WTC11 (cell line): Measurements from ENCODE around the gene CENPU. TPM values are rescaled to one million over a fixed set of nuclear protein-coding genes. Genes with fewer than 3 reads are reported as not detected.

ENCODE experiments used
- ATAC-seq: fragments of 200-7000 bp; cut with Tn5 transposase; 2 replicates; pipeline ENCODE4 v1.10.0; 2021; ENCODE audit warnings: mild to moderate bottlenecking, moderate library complexity
- CTCF ChIA-PET: fragments of 300-600 bp; sonication (Branson Sonifier 250); formaldehyde crosslinking; loops from one replicate; lab custom pipeline; 2021; ENCODE audit warnings: antibody characterized with exemption; lab: Charles Lee
- POLR2A ChIA-PET: fragments of 350-600 bp; sonication (Branson Sonifier 250); formaldehyde crosslinking; loops from one replicate; lab custom pipeline; 2021; ENCODE audit warnings: antibody characterized with exemption; lab: Charles Lee
- DNase-seq: peaks from one replicate; pipeline ENCODE4 v3.0.0; 2021; ENCODE audit warnings: low spot score
- H3K27ac Mint-ChIP-seq: 2 replicates; pipeline ENCODE4 v1.8.0; 2021; ENCODE audit warnings: mixed read lengths
- H3K27me3 Mint-ChIP-seq: 2 replicates; pipeline ENCODE4 v1.8.0; 2021; ENCODE audit warnings: low read depth, mild to moderate bottlenecking, moderate library complexity, mixed read lengths
- H3K36me3 Mint-ChIP-seq: 2 replicates; pipeline ENCODE4 v1.8.0; 2021; ENCODE audit warnings: mixed read lengths
- H3K4me1 Mint-ChIP-seq: 2 replicates; pipeline ENCODE4 v1.8.0; 2022; ENCODE audit warnings: mixed read lengths
- H3K4me3 Mint-ChIP-seq: 2 replicates; pipeline ENCODE4 v1.8.0; 2021; ENCODE audit warnings: mild to moderate bottlenecking, moderate library complexity, mixed read lengths
- H3K9me3 Mint-ChIP-seq: 2 replicates; pipeline ENCODE4 v1.8.0; 2021; ENCODE audit warnings: mixed read lengths
- ATF1 ChIP-seq: sonication (generic); formaldehyde crosslinking; IDR thresholded peaks from 2 replicates; pipeline ENCODE4 v1.8.1; 2023; ENCODE audit warnings: mild to moderate bottlenecking, moderate library complexity, missing genetic modification reagents
- ELF4 ChIP-seq: sonication (generic); formaldehyde crosslinking; IDR thresholded peaks from 2 replicates; pipeline ENCODE4 v1.8.1; 2022; ENCODE audit warnings: low read depth, mild to moderate bottlenecking, moderate library complexity, missing genetic modification reagents
- ETV6 ChIP-seq: sonication (generic); formaldehyde crosslinking; IDR thresholded peaks from 2 replicates; pipeline ENCODE4 v1.8.1; 2022; ENCODE audit warnings: mild to moderate bottlenecking, missing genetic modification reagents
- GABPB1 ChIP-seq: sonication (generic); formaldehyde crosslinking; IDR thresholded peaks from 2 replicates; pipeline ENCODE4 v1.8.1; 2023; ENCODE audit warnings: mild to moderate bottlenecking, missing genetic modification reagents
- IRF2 ChIP-seq: sonication (generic); formaldehyde crosslinking; IDR thresholded peaks from 2 replicates; pipeline ENCODE4 v1.8.0; 2022; ENCODE audit warnings: low read depth, missing genetic modification reagents, borderline replicate concordance
- JUN ChIP-seq: sonication (generic); formaldehyde crosslinking; IDR thresholded peaks from 2 replicates; pipeline ENCODE4 v1.8.0; 2023; ENCODE audit warnings: mild to moderate bottlenecking, missing genetic modification reagents
- MXD4 ChIP-seq: fragments of 250-450 bp; sonication (Bioruptor Pico); IDR thresholded peaks from 2 replicates; pipeline ENCODE4 v1.8.0; 2021; ENCODE audit warnings: mild to moderate bottlenecking, moderate library complexity, borderline replicate concordance
- MYBL2 ChIP-seq: sonication (generic); formaldehyde crosslinking; IDR thresholded peaks from 2 replicates; pipeline ENCODE4 v1.8.1; 2023; ENCODE audit warnings: mild to moderate bottlenecking, moderate library complexity, missing genetic modification reagents
- NR1H2 ChIP-seq: sonication (generic); formaldehyde crosslinking; IDR thresholded peaks from 2 replicates; pipeline ENCODE4 v1.9.0; 2021; ENCODE audit warnings: mild to moderate bottlenecking, moderate library complexity, missing genetic modification reagents
- NR2C2 ChIP-seq: sonication (generic); formaldehyde crosslinking; IDR thresholded peaks from 2 replicates; pipeline ENCODE4 v1.8.0; 2022; ENCODE audit warnings: mild to moderate bottlenecking, missing genetic modification reagents
- OVOL2 ChIP-seq: fragments of 250-450 bp; sonication (Bioruptor Pico); IDR thresholded peaks from 2 replicates; pipeline ENCODE4 v1.9.0; 2021; ENCODE audit warnings: mild to moderate bottlenecking, borderline replicate concordance
- SMAD3 ChIP-seq: sonication (generic); formaldehyde crosslinking; IDR thresholded peaks from 2 replicates; pipeline ENCODE4 v1.8.0; 2022; ENCODE audit warnings: missing genetic modification reagents, mild to moderate bottlenecking, borderline replicate concordance
- SP1 ChIP-seq: sonication (generic); formaldehyde crosslinking; conservative IDR thresholded peaks from 2 replicates; pipeline ENCODE4 v1.8.1; 2022; ENCODE audit warnings: missing genetic modification reagents
- TEAD1 ChIP-seq: sonication (generic); formaldehyde crosslinking; IDR thresholded peaks from 2 replicates; pipeline ENCODE4 v1.8.0; 2022; ENCODE audit warnings: mild to moderate bottlenecking, missing genetic modification reagents
- TEAD4 ChIP-seq: sonication (generic); formaldehyde crosslinking; IDR thresholded peaks from 2 replicates; pipeline ENCODE4 v1.8.0; 2022; ENCODE audit warnings: mild to moderate bottlenecking, missing genetic modification reagents
- TP53 ChIP-seq: sonication (generic); formaldehyde crosslinking; IDR thresholded peaks from 2 replicates; pipeline ENCODE4 v1.8.1; 2023; ENCODE audit warnings: mild to moderate bottlenecking, missing genetic modification reagents
- ZNF121 ChIP-seq: sonication (generic); formaldehyde crosslinking; IDR thresholded peaks from 2 replicates; pipeline ENCODE4 v1.8.0; 2023; ENCODE audit warnings: missing genetic modification reagents
- ZNF138 ChIP-seq: sonication (generic); formaldehyde crosslinking; conservative IDR thresholded peaks from 2 replicates; pipeline ENCODE4 v1.8.1; 2022; ENCODE audit warnings: mild to moderate bottlenecking, moderate library complexity, missing genetic modification reagents
- ZNF416 ChIP-seq: fragments of 250-450 bp; sonication (Bioruptor Pico); IDR thresholded peaks from 2 replicates; pipeline ENCODE4 v1.9.0; 2021; ENCODE audit warnings: mild to moderate bottlenecking, inconsistent platforms
- total RNA-seq: library from RNA; stranded (reverse); gene quantifications from 3 replicates; pipeline ENCODE4 v1.2.3, GENCODE V29; 2021
- TF ChIP-seq, protein P1 (sequence below): sonication (generic); formaldehyde crosslinking; IDR thresholded peaks from 2 replicates; pipeline ENCODE4 v1.8.1; 2023; ENCODE audit warnings: mild to moderate bottlenecking, moderate library complexity, missing genetic modification reagents
- TF ChIP-seq, protein P2 (sequence below): fragments of 250-450 bp; sonication (Bioruptor Pico); IDR thresholded peaks from 2 replicates; pipeline ENCODE4 v1.9.0; 2021; ENCODE audit warnings: mild to moderate bottlenecking, borderline replicate concordance
- TF ChIP-seq, protein P3 (sequence below): fragments of 250-450 bp; sonication (Bioruptor Pico); conservative IDR thresholded peaks from 2 replicates; pipeline ENCODE4 v1.9.0; 2021; ENCODE audit warnings: mild to moderate bottlenecking
- TF ChIP-seq, protein P4 (sequence below): fragments of 250-450 bp; sonication (Bioruptor Pico); IDR thresholded peaks from 2 replicates; pipeline ENCODE4 v2.1.2; 2022; ENCODE audit warnings: mild to moderate bottlenecking, moderate library complexity
- TF ChIP-seq, protein P5 (sequence below): sonication (generic); formaldehyde crosslinking; IDR thresholded peaks from 2 replicates; pipeline ENCODE4 v1.8.1; 2022; ENCODE audit warnings: mild to moderate bottlenecking, missing genetic modification reagents, moderate library complexity, borderline replicate concordance

Gene CENPU
- total RNA-seq, 1 experiment from 2014 or later = 60.5 TPM

DNA sequence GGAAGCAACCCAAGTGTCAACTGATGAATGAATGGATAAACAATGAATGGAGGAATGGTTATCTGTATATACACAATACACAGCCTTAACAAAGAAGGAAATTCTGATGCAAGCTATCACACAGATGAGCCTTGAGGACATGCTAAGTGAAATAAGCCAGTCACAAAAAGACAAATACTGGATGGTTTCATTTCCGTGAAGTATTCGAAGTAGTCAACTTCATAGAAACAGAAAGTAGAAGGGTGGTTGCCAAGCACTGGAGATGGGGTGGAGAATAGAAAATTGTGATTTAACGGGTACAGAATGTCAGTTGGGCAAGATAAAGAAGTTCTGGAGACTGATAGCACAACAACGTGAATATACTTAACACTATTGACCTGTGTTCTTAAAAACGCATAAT lies 28.2 kb downstream of the CENPU start:
- ChIA-PET POLR2A (no interaction called here), CTCF (no interaction called here)
- ATAC-seq = no peak

DNA sequence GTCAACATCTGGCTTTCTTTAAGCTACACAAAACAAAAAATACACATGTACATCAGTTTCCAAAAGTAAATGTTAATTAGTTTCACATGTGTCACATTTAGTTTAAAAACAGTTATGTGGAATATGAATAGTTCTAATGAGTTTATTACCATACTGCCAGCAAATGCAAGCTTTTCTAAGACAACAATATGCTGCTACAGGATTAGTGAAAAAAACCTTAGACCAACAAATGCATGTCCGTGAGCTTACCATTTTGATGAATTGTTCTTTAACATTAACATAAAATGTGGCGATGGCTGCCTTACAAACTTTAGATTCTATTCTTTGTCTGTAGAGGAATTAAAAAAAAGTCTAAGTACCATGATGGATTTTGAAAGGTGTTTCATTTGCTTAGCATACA lies 31.8 kb downstream of the CENPU start:
- ATAC-seq (no peak), DNase-seq (no peak)
- no peaks in the 10 kb centered on the region for H3K27me3 Mint-ChIP-seq
- CTCF ChIA-PET = no interaction called here
- POLR2A ChIA-PET = no interaction called here
- no peak overlapping the region for H3K27ac Mint-ChIP-seq
- no peaks in the 10 kb centered on the region for H3K9me3 Mint-ChIP-seq
- H3K36me3 Mint-ChIP-seq = peaks cover 65% of the 10 kb centered on the region
- H3K4me3 Mint-ChIP-seq = no peak overlapping the region
- peaks cover 5% of the 10 kb centered on the region for H3K4me1 Mint-ChIP-seq
- no peak for TF ChIP-seq ELF4
- no peak for TF ChIP-seq OVOL2 (CRISPR knock-in tag)
- no peak for TF ChIP-seq ZNF416
- TF ChIP-seq, protein P1, sequence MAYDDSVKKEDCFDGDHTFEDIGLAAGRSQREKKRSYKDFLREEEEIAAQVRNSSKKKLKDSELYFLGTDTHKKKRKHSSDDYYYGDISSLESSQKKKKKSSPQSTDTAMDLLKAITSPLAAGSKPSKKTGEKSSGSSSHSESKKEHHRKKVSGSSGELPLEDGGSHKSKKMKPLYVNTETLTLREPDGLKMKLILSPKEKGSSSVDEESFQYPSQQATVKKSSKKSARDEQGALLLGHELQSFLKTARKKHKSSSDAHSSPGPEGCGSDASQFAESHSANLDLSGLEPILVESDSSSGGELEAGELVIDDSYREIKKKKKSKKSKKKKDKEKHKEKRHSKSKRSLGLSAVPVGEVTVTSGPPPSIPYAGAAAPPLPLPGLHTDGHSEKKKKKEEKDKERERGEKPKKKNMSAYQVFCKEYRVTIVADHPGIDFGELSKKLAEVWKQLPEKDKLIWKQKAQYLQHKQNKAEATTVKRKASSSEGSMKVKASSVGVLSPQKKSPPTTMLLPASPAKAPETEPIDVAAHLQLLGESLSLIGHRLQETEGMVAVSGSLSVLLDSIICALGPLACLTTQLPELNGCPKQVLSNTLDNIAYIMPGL = no peak
- TF ChIP-seq ZNF121 = no peak
- TF ChIP-seq ATF1 (CRISPR knock-in tag) = no peak
- no peak for TF ChIP-seq ZNF138
- TF ChIP-seq SMAD3 (CRISPR knock-in tag) = no peak
- TF ChIP-seq SP1 = no peak
- no peak for TF ChIP-seq TEAD1 (CRISPR knock-in tag)
- TF ChIP-seq NR1H2 (CRISPR knock-in tag) = no peak
- TF ChIP-seq, protein P2, sequence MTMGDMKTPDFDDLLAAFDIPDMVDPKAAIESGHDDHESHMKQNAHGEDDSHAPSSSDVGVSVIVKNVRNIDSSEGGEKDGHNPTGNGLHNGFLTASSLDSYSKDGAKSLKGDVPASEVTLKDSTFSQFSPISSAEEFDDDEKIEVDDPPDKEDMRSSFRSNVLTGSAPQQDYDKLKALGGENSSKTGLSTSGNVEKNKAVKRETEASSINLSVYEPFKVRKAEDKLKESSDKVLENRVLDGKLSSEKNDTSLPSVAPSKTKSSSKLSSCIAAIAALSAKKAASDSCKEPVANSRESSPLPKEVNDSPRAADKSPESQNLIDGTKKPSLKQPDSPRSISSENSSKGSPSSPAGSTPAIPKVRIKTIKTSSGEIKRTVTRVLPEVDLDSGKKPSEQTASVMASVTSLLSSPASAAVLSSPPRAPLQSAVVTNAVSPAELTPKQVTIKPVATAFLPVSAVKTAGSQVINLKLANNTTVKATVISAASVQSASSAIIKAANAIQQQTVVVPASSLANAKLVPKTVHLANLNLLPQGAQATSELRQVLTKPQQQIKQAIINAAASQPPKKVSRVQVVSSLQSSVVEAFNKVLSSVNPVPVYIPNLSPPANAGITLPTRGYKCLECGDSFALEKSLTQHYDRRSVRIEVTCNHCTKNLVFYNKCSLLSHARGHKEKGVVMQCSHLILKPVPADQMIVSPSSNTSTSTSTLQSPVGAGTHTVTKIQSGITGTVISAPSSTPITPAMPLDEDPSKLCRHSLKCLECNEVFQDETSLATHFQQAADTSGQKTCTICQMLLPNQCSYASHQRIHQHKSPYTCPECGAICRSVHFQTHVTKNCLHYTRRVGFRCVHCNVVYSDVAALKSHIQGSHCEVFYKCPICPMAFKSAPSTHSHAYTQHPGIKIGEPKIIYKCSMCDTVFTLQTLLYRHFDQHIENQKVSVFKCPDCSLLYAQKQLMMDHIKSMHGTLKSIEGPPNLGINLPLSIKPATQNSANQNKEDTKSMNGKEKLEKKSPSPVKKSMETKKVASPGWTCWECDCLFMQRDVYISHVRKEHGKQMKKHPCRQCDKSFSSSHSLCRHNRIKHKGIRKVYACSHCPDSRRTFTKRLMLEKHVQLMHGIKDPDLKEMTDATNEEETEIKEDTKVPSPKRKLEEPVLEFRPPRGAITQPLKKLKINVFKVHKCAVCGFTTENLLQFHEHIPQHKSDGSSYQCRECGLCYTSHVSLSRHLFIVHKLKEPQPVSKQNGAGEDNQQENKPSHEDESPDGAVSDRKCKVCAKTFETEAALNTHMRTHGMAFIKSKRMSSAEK (CRISPR knock-in tag) = no peak
- TF ChIP-seq, protein P3, sequence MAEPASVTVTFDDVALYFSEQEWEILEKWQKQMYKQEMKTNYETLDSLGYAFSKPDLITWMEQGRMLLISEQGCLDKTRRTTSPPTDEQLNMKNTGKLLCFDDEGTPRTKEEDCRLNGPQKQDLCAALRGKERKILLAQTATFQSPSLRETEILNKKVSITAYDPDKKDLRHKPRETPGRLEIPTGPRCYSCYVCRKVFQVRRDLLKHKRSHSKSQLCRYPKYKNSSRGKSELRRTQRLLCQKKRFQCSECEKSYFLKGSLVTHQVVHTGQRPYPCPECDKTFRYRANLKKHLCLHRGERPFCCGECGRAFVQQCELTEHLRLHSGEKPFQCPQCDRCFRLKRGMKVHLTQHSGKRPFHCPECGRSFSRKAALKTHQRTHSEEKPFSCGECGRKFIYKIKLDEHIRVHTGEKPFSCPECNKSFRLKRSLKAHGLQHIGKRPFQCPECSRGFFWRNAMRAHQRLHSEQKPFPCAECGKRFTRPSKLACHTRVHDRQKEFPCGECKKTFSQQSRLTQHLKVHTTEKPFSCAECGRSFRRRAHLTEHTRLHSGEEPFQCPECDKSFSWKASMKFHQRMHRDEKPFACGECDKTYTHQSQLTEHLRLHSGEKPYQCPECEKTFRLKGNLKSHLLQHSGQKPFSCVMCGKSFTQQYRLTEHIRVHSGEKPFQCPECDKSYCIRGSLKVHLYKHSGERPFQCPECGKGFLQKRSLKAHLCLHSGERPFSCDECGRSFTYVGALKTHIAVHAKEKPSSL (CRISPR knock-in tag) = no peak
- TF ChIP-seq ETV6 = no peak
- TF ChIP-seq TP53 (CRISPR knock-in tag) = no peak
- TF ChIP-seq JUN (CRISPR knock-in tag) = no peak
- no peak for TF ChIP-seq MYBL2

More for the DNA sequence above, 28.2 kb downstream of the CENPU start:
- TF ChIP-seq MXD4 (no peak), SP1 (no peak), ATF1 (CRISPR knock-in tag) (no peak), TEAD4 (CRISPR knock-in tag) (no peak), GABPB1 (CRISPR knock-in tag) (no peak), IRF2 (CRISPR knock-in tag) (no peak), ZNF121 (no peak), NR2C2 (CRISPR knock-in tag) (no peak), MYBL2 (no peak), ZNF416 (no peak)
- TF ChIP-seq, protein P1 = no peak
- TF ChIP-seq, protein P4, sequence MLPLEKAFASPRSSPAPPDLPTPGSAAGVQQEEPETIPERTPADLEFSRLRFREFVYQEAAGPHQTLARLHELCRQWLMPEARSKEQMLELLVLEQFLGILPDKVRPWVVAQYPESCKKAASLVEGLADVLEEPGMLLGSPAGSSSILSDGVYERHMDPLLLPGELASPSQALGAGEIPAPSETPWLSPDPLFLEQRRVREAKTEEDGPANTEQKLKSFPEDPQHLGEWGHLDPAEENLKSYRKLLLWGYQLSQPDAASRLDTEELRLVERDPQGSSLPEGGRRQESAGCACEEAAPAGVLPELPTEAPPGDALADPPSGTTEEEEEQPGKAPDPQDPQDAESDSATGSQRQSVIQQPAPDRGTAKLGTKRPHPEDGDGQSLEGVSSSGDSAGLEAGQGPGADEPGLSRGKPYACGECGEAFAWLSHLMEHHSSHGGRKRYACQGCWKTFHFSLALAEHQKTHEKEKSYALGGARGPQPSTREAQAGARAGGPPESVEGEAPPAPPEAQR (CRISPR knock-in tag) = no peak
- TF ChIP-seq, protein P5, sequence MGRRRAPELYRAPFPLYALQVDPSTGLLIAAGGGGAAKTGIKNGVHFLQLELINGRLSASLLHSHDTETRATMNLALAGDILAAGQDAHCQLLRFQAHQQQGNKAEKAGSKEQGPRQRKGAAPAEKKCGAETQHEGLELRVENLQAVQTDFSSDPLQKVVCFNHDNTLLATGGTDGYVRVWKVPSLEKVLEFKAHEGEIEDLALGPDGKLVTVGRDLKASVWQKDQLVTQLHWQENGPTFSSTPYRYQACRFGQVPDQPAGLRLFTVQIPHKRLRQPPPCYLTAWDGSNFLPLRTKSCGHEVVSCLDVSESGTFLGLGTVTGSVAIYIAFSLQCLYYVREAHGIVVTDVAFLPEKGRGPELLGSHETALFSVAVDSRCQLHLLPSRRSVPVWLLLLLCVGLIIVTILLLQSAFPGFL (CRISPR knock-in tag) = no peak
- Mint-ChIP-seq H3K4me1 (no peaks in the 10 kb centered on the region), H3K36me3 (peaks cover 72% of the 10 kb centered on the region), H3K9me3 (no peaks in the 10 kb centered on the region), H3K4me3 (no peak overlapping the region), H3K27ac (no peak overlapping the region), H3K27me3 (no peaks in the 10 kb centered on the region)
- DNase-seq = no peak
